Fibroblast of skin of back (primary cell): ENCODE results near the gene GTF2IRD2. TPM values are rescaled to one million over a fixed set of nuclear protein-coding genes. Genes with fewer than 3 reads are reported as not detected.
"Not testable (repeated sequence)": the region's sequence is repeated elsewhere in the genome, so short reads cannot be mapped to it uniquely, and the experiment has no call there.

ENCODE experiments used
- DNase-seq: peaks from one replicate; pipeline ENCODE4 v3.0.0-alpha.2; 2013
- polyA plus RNA-seq, 2 experiments: library from polyadenylated mRNA; unstranded; fragments of 120-200 nt; gene quantifications; one replicate each; pipeline ENCODE4 v1.2.1, GENCODE V29; 2013; ENCODE audit not compliant: insufficient read length in 2 of 2

GTF2IRD2 gene
- 3.0 TPM for polyA plus RNA-seq (2013, experiment 1 of 2; ENCODE audit: insufficient read length)
- 4.1 TPM for polyA plus RNA-seq (2013, experiment 2 of 2; ENCODE audit: insufficient read length)

- DNase-seq, result not testable (repeated sequence)
Observed at GRCh38 chr7:74850833-74851721, at the start of gene GTF2IRD2. Gene GTF2IRD2 (minus strand): TSS chr7:74851605. CDS start chr7:74836378, 15,227 bp downstream.

DNA sequence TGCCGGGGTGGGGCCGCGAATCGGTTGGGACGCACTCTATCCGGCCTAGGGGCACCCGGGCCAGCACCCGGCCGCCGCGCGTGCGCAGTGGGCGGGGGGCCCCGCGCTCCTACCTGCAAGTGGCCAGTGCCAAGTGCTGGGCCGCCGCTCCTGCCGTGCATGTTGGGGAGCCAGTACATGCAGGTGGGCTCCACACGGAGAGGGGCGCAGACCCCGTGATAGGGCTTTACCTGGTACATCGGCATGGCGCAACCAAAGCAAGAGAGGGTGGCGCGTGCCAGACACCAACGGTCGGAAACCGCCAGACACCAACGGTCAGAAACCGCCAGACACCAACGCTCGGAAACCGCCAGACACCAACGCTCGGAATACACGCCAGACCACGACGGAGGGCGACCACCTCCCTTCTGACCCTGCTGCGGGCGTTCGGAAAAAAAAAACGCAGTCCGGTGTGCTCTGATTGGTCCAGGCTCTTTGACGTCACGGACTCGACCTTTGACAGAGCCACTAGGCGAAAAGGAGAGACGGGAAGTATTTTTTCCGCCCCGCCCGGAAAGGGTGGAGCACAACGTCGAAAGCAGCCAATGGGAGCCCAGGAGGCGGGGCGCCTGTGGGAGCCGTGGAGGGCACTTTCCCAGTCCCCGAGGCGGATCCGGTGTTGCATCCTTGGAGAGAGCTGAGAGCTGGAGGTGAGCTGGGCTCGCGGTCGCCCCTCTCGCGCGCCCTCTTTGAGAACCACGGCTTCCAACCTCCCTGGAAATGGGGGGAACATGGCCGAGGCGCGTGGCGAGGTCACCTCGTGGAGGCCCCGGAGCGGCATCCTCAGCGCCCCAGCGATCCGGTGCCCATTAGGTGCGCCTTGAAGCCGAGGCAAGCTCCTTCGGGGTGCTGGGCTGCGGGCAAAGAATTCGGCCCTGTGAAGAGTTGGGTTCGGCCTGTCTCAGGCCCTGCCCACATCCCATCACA lies 39.0 kb upstream of the GTF2IRD2 start:
- peak; percentile 65 for DNase-seq

GRCh38 chr7:74889518-74890129 lies 38.2 kb upstream of the GTF2IRD2 start:
- DNase-seq, result not testable (repeated sequence)

- DNase-seq, result not testable (repeated sequence)
Observed at GRCh38 chr7:74885295-74885694, 33.9 kb upstream of the GTF2IRD2 start.

DNA sequence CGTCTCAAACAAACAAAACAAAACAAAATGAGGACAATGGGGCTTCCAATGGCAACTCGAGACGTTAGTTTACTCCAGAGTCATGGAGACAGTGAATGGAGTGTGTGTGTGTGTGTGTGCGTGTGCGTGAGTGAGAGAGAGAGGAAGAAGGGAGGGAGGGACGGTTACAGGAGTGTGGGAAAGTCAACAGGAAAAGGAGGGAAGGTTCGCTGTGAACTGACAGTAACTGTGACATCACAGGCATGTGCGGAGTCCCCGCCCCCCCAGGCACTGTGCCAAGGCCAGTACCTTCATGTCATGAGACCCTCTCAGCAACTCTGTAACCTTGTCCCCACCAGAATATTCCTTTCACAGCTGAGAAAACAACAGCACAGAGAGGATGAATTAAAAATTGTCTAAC lies 30.7 kb upstream of the GTF2IRD2 start:
- not testable (repeated sequence) for DNase-seq

- DNase-seq, result not testable (repeated sequence)
Observed at GRCh38 chr7:74874748-74875512, 23.5 kb upstream of the GTF2IRD2 start.

DNA sequence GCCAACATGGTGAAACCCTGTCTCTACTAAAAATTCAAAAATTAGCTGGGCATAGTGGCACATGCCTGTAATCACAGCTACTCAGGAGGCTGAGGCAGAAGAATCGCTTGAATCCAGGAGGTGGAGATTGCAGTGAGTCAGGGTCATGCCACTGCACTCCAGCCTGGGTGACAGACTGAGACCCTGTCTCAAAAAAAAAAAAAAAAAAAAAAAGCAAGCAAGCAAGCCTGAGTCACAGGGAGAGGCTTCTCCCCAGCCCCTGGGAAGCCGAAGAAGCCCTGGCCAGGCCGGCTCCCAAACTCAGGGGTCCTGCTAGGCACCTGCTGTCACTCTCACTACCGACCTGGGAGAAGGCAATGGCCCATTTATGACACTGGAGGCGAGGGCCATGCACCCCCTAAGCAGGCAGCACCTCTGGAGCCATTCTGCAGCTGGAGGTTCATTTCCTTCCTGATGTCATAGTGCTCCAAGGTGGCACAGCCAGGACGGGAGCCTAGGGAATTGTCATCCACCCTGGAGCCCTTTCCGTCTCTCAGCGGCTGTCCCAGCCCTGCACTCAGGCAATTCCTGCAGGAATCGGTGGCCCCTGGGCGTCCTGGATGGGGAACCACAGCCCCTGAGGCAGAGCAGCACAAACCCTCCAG lies 22.8 kb upstream of the GTF2IRD2 start:
- DNase-seq, result not testable (repeated sequence)

DNA sequence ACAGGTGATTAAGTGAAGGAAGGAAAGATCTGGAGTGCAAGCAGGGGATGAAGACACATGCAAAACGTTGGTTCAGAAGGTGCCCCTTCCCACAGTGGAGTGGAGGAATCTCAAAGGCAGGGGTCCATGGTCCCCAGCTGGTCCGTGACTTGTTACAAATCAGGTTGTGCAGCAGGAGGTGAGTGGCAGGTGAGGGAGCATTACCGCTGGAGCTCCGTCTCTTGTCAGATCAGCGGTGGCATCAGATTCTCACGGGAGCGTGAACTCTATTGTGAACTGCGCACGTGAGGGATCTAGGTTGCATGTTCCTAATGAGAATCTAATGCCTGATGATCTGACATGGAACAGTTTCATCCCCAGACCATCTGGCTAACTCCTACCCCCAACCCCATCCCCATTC lies 21.1 kb upstream of the GTF2IRD2 start:
- not testable (repeated sequence) for DNase-seq

- not testable (repeated sequence) for DNase-seq
Observed at GRCh38 chr7:74865777-74866176, 14.4 kb upstream of the GTF2IRD2 start.

- not testable (repeated sequence) for DNase-seq
Observed at GRCh38 chr7:74849853-74850252, 1.6 kb downstream of the GTF2IRD2 start.

GRCh38 chr7:74830411-74830810 lies 21.0 kb downstream of the GTF2IRD2 start:
- not testable (repeated sequence) for DNase-seq

- not testable (repeated sequence) for DNase-seq
Observed at GRCh38 chr7:74829959-74830358, 21.4 kb downstream of the GTF2IRD2 start.

- not testable (repeated sequence) for DNase-seq
Observed at GRCh38 chr7:74821259-74821658, 30.1 kb downstream of the GTF2IRD2 start.

DNA sequence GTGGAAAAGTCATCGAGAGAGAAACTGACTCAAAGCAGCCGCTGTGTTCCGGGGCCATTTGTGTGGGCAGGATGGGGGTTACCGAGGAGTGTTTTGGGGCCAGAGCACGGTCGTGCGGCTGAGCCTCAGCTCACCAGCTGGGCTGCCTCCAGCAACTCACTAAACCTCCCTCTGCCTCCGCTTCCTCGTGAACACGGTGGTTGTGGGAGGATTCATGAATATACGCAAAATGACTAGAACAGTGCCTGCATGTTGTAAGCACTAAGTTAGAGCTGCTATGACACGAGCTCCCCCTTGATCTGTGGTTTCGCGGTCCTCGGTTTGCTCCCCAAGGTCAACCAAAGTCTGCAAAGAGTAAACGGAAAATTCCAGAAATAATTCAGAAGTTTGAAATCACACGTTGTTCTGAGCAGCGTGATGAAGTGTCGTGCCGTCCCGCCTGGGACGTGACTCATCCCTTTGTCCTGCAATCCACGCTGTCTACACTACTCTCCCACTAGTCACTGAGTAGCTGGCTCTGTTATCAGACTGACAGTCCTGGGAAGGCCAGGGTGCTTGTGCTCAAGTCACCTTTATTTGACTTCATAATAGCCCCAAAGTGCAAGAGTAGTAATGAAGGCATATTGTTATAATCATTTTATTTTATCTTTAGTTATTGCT lies 31.1 kb downstream of the GTF2IRD2 start:
- not testable (repeated sequence) for DNase-seq

- not testable (repeated sequence) for DNase-seq
Observed at GRCh38 chr7:74815882-74816281, 35.5 kb downstream of the GTF2IRD2 start.

DNA sequence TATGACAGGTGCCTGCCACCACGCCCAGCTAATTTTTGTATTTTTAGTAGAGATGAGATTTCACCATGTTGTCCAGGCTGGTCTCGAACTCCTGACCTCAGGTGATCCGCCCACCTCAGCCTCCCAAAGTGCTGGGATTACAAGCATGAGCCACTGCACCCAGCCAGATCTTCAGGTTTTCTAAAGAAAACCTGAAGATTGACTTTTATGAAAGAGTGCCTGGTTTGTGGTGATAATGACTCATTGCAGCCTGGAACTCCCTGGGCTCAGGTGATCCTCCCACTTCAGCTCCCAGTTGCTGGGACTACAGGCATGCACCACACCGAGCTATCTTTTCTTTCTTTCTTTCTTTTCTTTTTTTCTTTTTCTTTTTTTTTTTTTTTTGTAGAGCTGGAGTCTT lies 52.8 kb downstream of the GTF2IRD2 start:
- DNase-seq, result not testable (repeated sequence)

- not testable (repeated sequence) for DNase-seq
Observed at GRCh38 chr7:74797848-74798622, 53.4 kb downstream of the GTF2IRD2 start.

- not testable (repeated sequence) for DNase-seq
Observed at GRCh38 chr7:74789200-74789736, 62.1 kb downstream of the GTF2IRD2 start.
